Natural killer cell (primary cell): Measurements from ENCODE around the gene CNGA4. TPM values are rescaled to one million over a fixed set of nuclear protein-coding genes. Genes with fewer than 3 reads are reported as not detected.
A peak's percentile ranks its signal among the peaks of the same experiment; 100 is the strongest.

Experiments
- ATAC-seq, 3 donors: fragments of 150-1000 bp in 2 of 3; fragments of 200-7000 bp in 1 of 3; cut with Tn5 transposase; 1 replicate in 1 of 3; 2 replicates in 2 of 3; pipeline ENCODE4 v1.10.0; 2021; ENCODE audit warnings: mild to moderate bottlenecking in 2 of 3, moderate library complexity in 2 of 3
- DNase-seq, 2 donors: peaks; one replicate each; pipeline versions ENCODE4 v3.0.0 to v3.0.0-alpha.2; 2013 to 2021; ENCODE audit warnings: mixed read lengths in 1 of 2
- H3K27ac ChIP-seq: one replicate; pipeline ENCODE4 v1.5.1; 2013; ENCODE audit warnings: mild to moderate bottlenecking, low read length
- H3K27me3 ChIP-seq: one replicate; pipeline ENCODE4 v1.6.1; 2013; ENCODE audit warnings: low read length; ENCODE audit not compliant: control insufficient read depth, insufficient read depth
- H3K36me3 ChIP-seq: one replicate; pipeline ENCODE4 v1.6.1; 2013; ENCODE audit warnings: low read length; ENCODE audit not compliant: control insufficient read depth, insufficient read depth
- H3K4me1 ChIP-seq: one replicate; pipeline ENCODE4 v1.6.1; 2013; ENCODE audit warnings: low read length; ENCODE audit not compliant: control insufficient read depth, insufficient read depth
- H3K4me3 ChIP-seq: one replicate; pipeline ENCODE4 v1.5.1; 2013; ENCODE audit warnings: low read length
- H3K9me3 ChIP-seq: one replicate; pipeline ENCODE4 v1.6.1; 2013; ENCODE audit warnings: low read length; ENCODE audit not compliant: control insufficient read depth, insufficient read depth
- H3K27ac Mint-ChIP-seq, 2 donors: one replicate each; pipeline ENCODE4 v1.8.0; 2022; ENCODE audit warnings: mild to moderate bottlenecking in 2 of 2, mixed read lengths in 2 of 2, moderate library complexity in 1 of 2
- H3K27me3 Mint-ChIP-seq, 2 donors: one replicate each; pipeline ENCODE4 v1.8.0; 2022; ENCODE audit warnings: low read depth in 2 of 2, mixed read lengths in 2 of 2
- H3K36me3 Mint-ChIP-seq: one replicate; pipeline ENCODE4 v1.8.0; 2022; ENCODE audit warnings: mixed read lengths
- H3K4me1 Mint-ChIP-seq, 2 donors: one replicate each; pipeline ENCODE4 v1.8.0; 2022; ENCODE audit warnings: mixed read lengths in 2 of 2
- H3K4me3 Mint-ChIP-seq: one replicate; pipeline ENCODE4 v1.8.0; 2022; ENCODE audit warnings: mild to moderate bottlenecking, moderate library complexity, mixed read lengths
- H3K9me3 Mint-ChIP-seq, 2 donors: one replicate each; pipeline ENCODE4 v1.8.0; 2022; ENCODE audit warnings: mixed read lengths in 2 of 2
- CTCF ChIP-seq: fragments of 200-600 bp; IDR thresholded peaks from one replicate; pipeline ENCODE4 v1.8.0; 2022; ENCODE audit warnings: antibody characterized with exemption
- WGBS: methylation state at CpG from one replicate; pipeline ENCODE4 v1.1.7; 2013; ENCODE audit warnings: missing lambda C conversion rate; ENCODE audit not compliant: insufficient coverage; 5-methylcytosine and 5-hydroxymethylcytosine counted together
- intact Hi-C: fragments of 100-400 bp; cut with micrococcal nuclease; formaldehyde crosslinking; loops from one replicate; pipeline ENCODE4 v1.14.2; 2022
- total RNA-seq, 4 donors: library from RNA; stranded (reverse); fragments of 120-200 nt in 1 of 4; gene quantifications; one replicate each; pipeline versions ENCODE4 v1.2.3 to v1.2.4, GENCODE V29; 2013 to 2022

CNGA4 gene
- total RNA-seq, 3 donors from 2014 or later (not counting 1 experiment from before 2014, with no cell fraction given) = 0.35 to 0.50 (median 0.39) TPM

GRCh38 chr11:6251990-6252473 is 13.1 kb downstream of the CNGA4 start:
- no peak for TF ChIP-seq CTCF
- no peaks in the 10 kb centered on the region for H3K27me3 Mint-ChIP-seq
- ATAC-seq (no peak), DNase-seq (no peak)
- no peak overlapping the region for H3K4me3 ChIP-seq
- peaks cover 5% of the 10 kb centered on the region for H3K27me3 ChIP-seq
- no peaks in the 10 kb centered on the region for H3K36me3 Mint-ChIP-seq
- WGBS = 94% methylated on average over 6 of the region's 6 CpGs
- no peaks in the 10 kb centered on the region for H3K9me3 ChIP-seq
- H3K4me3 Mint-ChIP-seq = no peak overlapping the region
- no peak overlapping the region for H3K27ac ChIP-seq
- H3K4me1 Mint-ChIP-seq = no peaks in the 10 kb centered on the region
- H3K4me1 ChIP-seq = no peaks in the 10 kb centered on the region
- no peaks in the 10 kb centered on the region for H3K36me3 ChIP-seq
- H3K9me3 Mint-ChIP-seq = no peaks in the 10 kb centered on the region
- intact Hi-C loops = no loop called here
- no peak overlapping the region for H3K27ac Mint-ChIP-seq

- Histone ChIP-seq H3K4me1 (no peaks in the 10 kb centered on the region), H3K27ac (no peak overlapping the region), H3K36me3 (no peaks in the 10 kb centered on the region), H3K4me3 (no peak overlapping the region), H3K27me3 (peaks cover 5% of the 10 kb centered on the region), H3K9me3 (no peaks in the 10 kb centered on the region)
- H3K36me3 Mint-ChIP-seq = no peaks in the 10 kb centered on the region
- H3K9me3 Mint-ChIP-seq = no peaks in the 10 kb centered on the region
- no peaks in the 10 kb centered on the region for H3K4me1 Mint-ChIP-seq
- no peak for DNase-seq
- H3K4me3 Mint-ChIP-seq = no peak overlapping the region
- H3K27me3 Mint-ChIP-seq = peaks cover 0 to under 1% of the 10 kb centered on the region in 2 donors
- ATAC-seq = no peak
- 70% methylated on average over 1 of the region's 1 CpG for WGBS
- no peak for TF ChIP-seq CTCF
- no peak overlapping the region for H3K27ac Mint-ChIP-seq
- intact Hi-C loops = no loop called here
These were observed 14.3 kb downstream of the CNGA4 start for GRCh38 chr11:6253197-6253596.

- Mint-ChIP-seq H3K27me3 (peaks cover 0 to 6% of the 10 kb centered on the region in 2 donors), H3K4me1 (peaks cover 0 to 5% of the 10 kb centered on the region in 2 donors), H3K4me3 (peak overlapping the region; percentile 22), H3K9me3 (no peaks in the 10 kb centered on the region), H3K36me3 (no peaks in the 10 kb centered on the region), H3K27ac (no peak overlapping the region)
- TF ChIP-seq CTCF = no peak
- Histone ChIP-seq H3K36me3 (no peaks in the 10 kb centered on the region), H3K27me3 (peaks cover 29% of the 10 kb centered on the region), H3K4me1 (peaks cover 18% of the 10 kb centered on the region), H3K4me3 (no peak overlapping the region), H3K27ac (no peak overlapping the region), H3K9me3 (no peaks in the 10 kb centered on the region)
- 79% methylated on average over 3 of the region's 3 CpGs for WGBS
- intact Hi-C loops = no loop called here
- ATAC-seq (no peak), DNase-seq (peak in 1 of 2 donors; percentile 12)
These were observed 19.3 kb downstream of the CNGA4 start for GRCh38 chr11:6258141-6258540.

- peaks cover 29% of the 10 kb centered on the region for H3K27me3 ChIP-seq
- ATAC-seq = peak in 2 of 3 donors; percentile 57 to 58
- no peak overlapping the region for H3K27ac Mint-ChIP-seq
These were observed 19.7 kb downstream of the CNGA4 start for GRCh38 chr11:6258571-6259081.

More at GRCh38 chr11:6258571-6259081, 19.7 kb downstream of the CNGA4 start:
- no peak for TF ChIP-seq CTCF
- Histone ChIP-seq H3K4me1 (peaks cover 18% of the 10 kb centered on the region), H3K27ac (no peak overlapping the region), H3K4me3 (no peak overlapping the region), H3K9me3 (no peaks in the 10 kb centered on the region), H3K36me3 (no peaks in the 10 kb centered on the region)
- intact Hi-C loops = no loop called here
- peak in 1 of 2 donors; percentile 37 for DNase-seq
- H3K27me3 Mint-ChIP-seq = peaks cover 0 to 6% of the 10 kb centered on the region in 2 donors
- H3K4me1 Mint-ChIP-seq = peaks cover 0 to 5% of the 10 kb centered on the region in 2 donors
- H3K9me3 Mint-ChIP-seq = no peaks in the 10 kb centered on the region
- no peaks in the 10 kb centered on the region for H3K36me3 Mint-ChIP-seq
- 15% methylated on average over 16 of the region's 16 CpGs for WGBS
- peak overlapping the region; percentile 22 for H3K4me3 Mint-ChIP-seq
